ENCODE data around the gene CST6.

CST6 gene

GRCh38 chr11:66050581-66051231, 38.9 kb downstream of the CST6 start:
- H3K4me1 ChIP-seq (ENCODE audit: control insufficient read depth, insufficient read depth, low read length, poor library complexity, severe bottlenecking), result peaks cover 18% of the 10 kb centered on the region
- no peak overlapping the region for H3K4me3 ChIP-seq (ENCODE audit: extremely low read depth, insufficient read depth, low read length, poor library complexity, severe bottlenecking)
- no peaks in the 10 kb centered on the region for H3K9me3 ChIP-seq (ENCODE audit: control insufficient read depth, low read length)
- 71% methylated on average over 2 of the region's 5 CpGs; no CpG with 5 or more reads in 1 of the 2 experiments for WGBS, 2 experiments (ENCODE audit: insufficient coverage in 2 of 2)
- H3K36me3 ChIP-seq (ENCODE audit: control insufficient read depth, insufficient read depth, low read length), result peaks cover 26% of the 10 kb centered on the region
- H3K27ac ChIP-seq (ENCODE audit: low read depth, low read length, severe bottlenecking), result peak overlapping the region; percentile 93

DNA sequence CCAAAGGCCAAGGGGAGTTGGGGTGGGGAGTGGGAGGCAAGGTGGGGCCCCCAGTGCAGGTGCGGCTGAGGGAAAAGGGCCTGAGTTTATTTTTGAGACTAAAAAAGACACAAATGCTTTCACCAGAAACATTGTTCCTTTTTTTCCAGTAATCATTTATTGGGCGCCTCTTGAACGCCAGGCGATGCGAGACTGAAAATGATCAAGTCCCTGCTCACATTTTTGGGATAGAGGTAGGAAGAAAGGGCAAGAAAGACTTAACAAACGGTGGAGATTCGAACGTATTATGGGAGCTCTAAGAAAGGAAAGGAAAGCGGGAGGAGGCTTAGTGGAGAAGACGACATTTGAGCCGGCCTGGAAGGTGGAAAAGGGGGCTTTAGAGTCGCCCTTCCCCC, 39.6 kb downstream of the CST6 start:
- Histone ChIP-seq H3K9me3 (ENCODE audit: control insufficient read depth, low read length) (no peaks in the 10 kb centered on the region), H3K27ac (ENCODE audit: low read depth, low read length, severe bottlenecking) (peak overlapping the region; percentile 93), H3K36me3 (ENCODE audit: control insufficient read depth, insufficient read depth, low read length) (peaks cover 33% of the 10 kb centered on the region), H3K4me3 (ENCODE audit: extremely low read depth, insufficient read depth, low read length, poor library complexity, severe bottlenecking) (peak overlapping the region; percentile 99), H3K4me1 (ENCODE audit: control insufficient read depth, insufficient read depth, low read length, poor library complexity, severe bottlenecking) (peaks cover 18% of the 10 kb centered on the region)
- 6 to 49% methylated on average over 7 to 9 of the region's 12 CpGs for WGBS, 2 experiments (ENCODE audit: insufficient coverage in 2 of 2)

DNA sequence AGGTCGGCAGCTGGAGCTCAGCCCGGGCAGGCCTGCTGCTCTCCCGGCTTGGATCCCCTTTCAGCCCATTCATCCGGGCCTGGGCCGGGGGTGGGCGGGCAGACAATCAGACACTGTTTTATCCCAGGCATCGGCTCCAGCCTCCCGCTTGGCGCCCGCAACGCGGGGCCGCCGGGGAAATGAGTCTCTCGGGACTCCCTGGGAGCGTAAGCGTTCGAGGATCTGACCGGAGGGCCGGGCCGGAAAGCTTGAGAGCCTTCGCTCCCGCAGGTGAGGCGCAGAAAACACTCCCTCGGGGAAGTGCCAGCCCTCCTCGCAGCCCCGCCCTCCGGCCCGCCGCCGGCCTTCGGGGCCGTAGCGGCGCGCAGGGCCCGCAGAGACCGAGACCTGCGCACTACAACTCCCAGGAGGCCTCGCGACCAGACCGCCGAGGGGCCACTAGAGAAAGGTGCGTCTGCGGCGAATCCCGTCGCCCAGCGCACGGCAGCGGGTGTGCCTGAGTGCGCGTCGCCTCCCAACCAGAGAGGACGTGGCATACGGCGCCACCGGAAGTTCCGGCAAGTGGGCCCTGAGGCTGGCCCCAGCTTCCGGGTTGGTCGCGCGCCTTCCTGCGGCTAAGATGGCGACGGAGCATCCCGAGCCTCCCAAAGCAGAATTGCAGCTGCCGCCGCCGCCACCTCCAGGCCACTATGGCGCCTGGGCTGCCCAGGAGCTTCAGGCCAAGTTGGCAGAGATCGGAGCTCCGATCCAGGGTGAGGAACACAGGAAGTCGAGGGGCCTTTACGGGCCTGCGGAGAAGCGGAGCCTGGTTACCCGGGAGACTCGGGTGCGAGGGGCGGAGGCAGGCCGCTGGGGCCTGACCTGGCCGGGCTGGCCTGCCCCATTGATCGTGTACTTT, 40.2 kb downstream of the CST6 start, which contains the start of gene SF3B2:
SF3B2 (plus strand) TSS at position 599 of the 898 bp plus-strand sequence; CDS start at position 620, 21 bp downstream.
- Histone ChIP-seq H3K27ac (ENCODE audit: low read depth, low read length, severe bottlenecking) (peak within 1 kb of the TSS; percentile 93), H3K4me1 (ENCODE audit: control insufficient read depth, insufficient read depth, low read length, poor library complexity, severe bottlenecking) (peaks cover 18% of the 10 kb centered on the region), H3K36me3 (ENCODE audit: control insufficient read depth, insufficient read depth, low read length) (peaks cover 39% of the 10 kb centered on the region), H3K4me3 (ENCODE audit: extremely low read depth, insufficient read depth, low read length, poor library complexity, severe bottlenecking) (peak within 1 kb of the TSS; percentile 99), H3K9me3 (ENCODE audit: control insufficient read depth, low read length) (no peaks in the 10 kb centered on the region)
- WGBS, 2 experiments (ENCODE audit: insufficient coverage in 2 of 2), result 0% methylated on average over 71 to 73 of the region's 84 CpGs

DNA sequence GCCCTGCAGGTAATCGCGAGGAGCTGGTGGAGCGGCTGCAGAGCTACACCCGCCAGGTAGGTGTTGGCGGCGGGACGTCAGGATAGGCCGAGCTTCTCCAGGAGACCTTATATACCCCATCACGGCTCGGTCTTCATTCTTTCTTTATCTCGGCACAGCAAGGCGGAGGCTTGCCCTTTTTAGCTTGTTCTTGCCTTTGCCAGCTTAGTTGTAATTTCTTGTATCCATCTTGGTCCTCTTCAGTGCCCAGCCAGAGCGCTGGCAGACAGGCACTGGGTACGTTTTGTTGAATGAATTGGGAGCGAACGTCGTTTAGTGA, 40.8 kb downstream of the CST6 start:
- Histone ChIP-seq H3K4me3 (ENCODE audit: extremely low read depth, insufficient read depth, low read length, poor library complexity, severe bottlenecking) (peak overlapping the region; percentile 99), H3K9me3 (ENCODE audit: control insufficient read depth, low read length) (no peaks in the 10 kb centered on the region), H3K36me3 (ENCODE audit: control insufficient read depth, insufficient read depth, low read length) (peaks cover 45% of the 10 kb centered on the region), H3K4me1 (ENCODE audit: control insufficient read depth, insufficient read depth, low read length, poor library complexity, severe bottlenecking) (peaks cover 18% of the 10 kb centered on the region), H3K27ac (ENCODE audit: low read depth, low read length, severe bottlenecking) (peak overlapping the region; percentile 93)
- WGBS, 2 experiments (ENCODE audit: insufficient coverage in 2 of 2), result 0% methylated on average over 12 to 16 of the region's 17 CpGs

- 94 to 98% methylated on average over 6 of the region's 7 CpGs for WGBS, 2 experiments (ENCODE audit: insufficient coverage in 2 of 2)
Measured at GRCh38 chr11:66055021-66055420, 43.2 kb downstream of the CST6 start.

DNA sequence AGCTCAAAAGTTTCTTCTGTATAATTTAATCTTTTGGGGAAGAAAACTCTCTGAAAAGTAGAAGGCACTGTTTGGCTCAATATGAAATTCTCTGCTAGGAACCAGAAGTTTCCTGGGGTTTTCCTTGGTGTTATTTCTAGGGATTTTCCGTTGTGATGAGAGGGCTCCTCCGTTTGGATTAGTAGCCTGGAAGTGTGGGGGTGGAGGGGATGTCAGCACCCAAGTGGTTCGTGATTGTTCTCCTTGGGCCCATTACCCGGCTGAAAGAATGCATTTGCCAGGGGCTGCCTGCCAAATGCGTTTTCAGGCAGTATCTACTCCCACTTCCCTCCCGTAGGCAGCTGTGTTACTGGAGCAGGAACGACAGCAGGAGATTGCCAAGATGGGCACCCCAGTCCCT, 44.7 kb downstream of the CST6 start:
- H3K27ac ChIP-seq (ENCODE audit: low read depth, low read length, severe bottlenecking), result no peak overlapping the region
- H3K9me3 ChIP-seq (ENCODE audit: control insufficient read depth, low read length), result no peaks in the 10 kb centered on the region
- peaks cover 8% of the 10 kb centered on the region for H3K4me1 ChIP-seq (ENCODE audit: control insufficient read depth, insufficient read depth, low read length, poor library complexity, severe bottlenecking)
- H3K4me3 ChIP-seq (ENCODE audit: extremely low read depth, insufficient read depth, low read length, poor library complexity, severe bottlenecking), result no peak overlapping the region
- WGBS, 2 experiments (ENCODE audit: insufficient coverage in 2 of 2), result 85 to 88% methylated on average over 5 to 6 of the region's 7 CpGs
- peaks cover 84% of the 10 kb centered on the region for H3K36me3 ChIP-seq (ENCODE audit: control insufficient read depth, insufficient read depth, low read length)

More at GRCh38 chr11:66055021-66055420, 43.2 kb downstream of the CST6 start:
- Histone ChIP-seq H3K4me1 (ENCODE audit: control insufficient read depth, insufficient read depth, low read length, poor library complexity, severe bottlenecking) (peaks cover 18% of the 10 kb centered on the region), H3K27ac (ENCODE audit: low read depth, low read length, severe bottlenecking) (no peak overlapping the region), H3K36me3 (ENCODE audit: control insufficient read depth, insufficient read depth, low read length) (peaks cover 69% of the 10 kb centered on the region), H3K4me3 (ENCODE audit: extremely low read depth, insufficient read depth, low read length, poor library complexity, severe bottlenecking) (no peak overlapping the region), H3K9me3 (ENCODE audit: control insufficient read depth, low read length) (no peaks in the 10 kb centered on the region)

DNA sequence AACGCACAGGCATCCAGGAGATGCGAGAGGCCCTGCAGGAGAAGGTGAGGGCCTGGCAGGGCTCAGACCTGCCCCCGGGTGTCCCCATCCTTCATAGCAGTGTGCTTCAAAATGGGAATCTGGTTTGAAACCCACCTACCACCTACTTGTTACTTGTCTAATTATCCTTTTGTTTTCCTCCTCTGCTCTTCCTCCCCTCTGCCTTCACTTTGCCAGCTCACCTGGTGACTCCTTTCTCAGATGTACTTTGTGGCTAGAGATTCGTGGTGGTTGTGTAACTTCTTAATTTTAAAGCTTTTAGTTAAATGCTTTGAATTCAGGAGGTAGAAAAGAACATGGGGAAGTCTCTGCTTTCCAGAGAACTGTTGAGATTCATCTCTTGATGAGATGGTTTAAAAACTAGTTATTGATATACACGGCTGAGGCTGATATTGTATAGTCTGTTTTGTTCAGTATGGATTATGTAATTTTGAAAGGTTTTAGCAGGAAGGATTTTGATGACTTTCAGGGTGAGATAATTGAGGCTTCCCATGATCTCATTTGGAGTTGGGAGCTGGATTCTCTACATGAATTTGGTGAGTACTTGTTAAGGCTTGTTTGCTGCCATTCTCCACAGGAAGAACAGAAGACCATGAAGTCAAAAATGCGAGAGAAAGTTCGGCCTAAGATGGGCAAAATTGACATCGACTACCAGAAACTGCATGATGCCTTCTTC, 48.3 kb downstream of the CST6 start:
- H3K4me1 ChIP-seq (ENCODE audit: control insufficient read depth, insufficient read depth, low read length, poor library complexity, severe bottlenecking), result no peaks in the 10 kb centered on the region
- H3K36me3 ChIP-seq (ENCODE audit: control insufficient read depth, insufficient read depth, low read length), result peaks cover 98% of the 10 kb centered on the region
- WGBS, 2 experiments (ENCODE audit: insufficient coverage in 2 of 2), result 83 to 84% methylated on average over 8 of the region's 8 CpGs
- H3K4me3 ChIP-seq (ENCODE audit: extremely low read depth, insufficient read depth, low read length, poor library complexity, severe bottlenecking), result no peak overlapping the region
- peaks cover 1% of the 10 kb centered on the region for H3K9me3 ChIP-seq (ENCODE audit: control insufficient read depth, low read length)
- H3K27ac ChIP-seq (ENCODE audit: low read depth, low read length, severe bottlenecking), result no peak overlapping the region

DNA sequence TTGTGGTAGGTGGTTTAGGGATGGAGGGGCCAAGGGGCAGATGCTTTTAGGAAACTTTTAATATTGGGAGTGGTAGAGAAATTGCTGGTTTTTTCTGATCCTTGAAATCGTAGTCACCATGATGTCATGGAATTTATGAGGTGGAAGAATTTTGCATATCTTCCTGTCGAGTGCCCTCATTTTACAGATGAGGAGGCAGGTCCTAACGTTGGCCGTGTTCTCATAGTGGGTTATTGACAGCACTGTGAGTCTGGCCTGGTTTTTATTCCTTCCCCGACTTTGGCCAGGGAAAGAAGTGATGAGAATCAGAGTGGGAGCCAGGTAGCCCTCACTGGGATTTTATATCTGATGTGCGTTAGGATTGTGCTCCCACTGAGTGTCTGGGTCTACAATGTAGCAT, 49.5 kb downstream of the CST6 start:
- Histone ChIP-seq H3K27ac (ENCODE audit: low read depth, low read length, severe bottlenecking) (no peak overlapping the region), H3K9me3 (ENCODE audit: control insufficient read depth, low read length) (peaks cover 3% of the 10 kb centered on the region), H3K4me3 (ENCODE audit: extremely low read depth, insufficient read depth, low read length, poor library complexity, severe bottlenecking) (no peak overlapping the region), H3K4me1 (ENCODE audit: control insufficient read depth, insufficient read depth, low read length, poor library complexity, severe bottlenecking) (no peaks in the 10 kb centered on the region), H3K36me3 (ENCODE audit: control insufficient read depth, insufficient read depth, low read length) (peaks cover 96% of the 10 kb centered on the region)
- 91 to 96% methylated on average over 5 to 6 of the region's 6 CpGs for WGBS, 2 experiments (ENCODE audit: insufficient coverage in 2 of 2)

DNA sequence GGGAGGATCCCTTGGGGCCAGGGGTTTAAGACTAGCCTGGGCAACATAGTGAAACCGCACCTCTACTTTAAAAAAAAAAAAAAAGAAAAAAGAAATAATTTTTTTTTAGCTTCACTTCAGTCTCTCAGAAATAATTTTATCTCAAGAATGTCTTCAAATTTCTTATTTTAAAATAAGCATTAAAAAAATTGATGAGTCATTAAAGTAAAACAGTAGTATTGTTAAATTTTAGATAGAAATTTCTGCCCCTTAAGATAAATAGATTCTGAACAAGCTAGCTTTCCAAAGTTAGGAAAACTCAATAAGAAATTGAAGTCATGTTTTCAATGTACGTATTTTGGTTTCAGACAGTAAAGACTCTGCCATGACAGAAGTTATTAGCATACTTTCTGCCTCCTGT, 50.6 kb downstream of the CST6 start:
- Histone ChIP-seq H3K4me3 (ENCODE audit: extremely low read depth, insufficient read depth, low read length, poor library complexity, severe bottlenecking) (no peak overlapping the region), H3K27ac (ENCODE audit: low read depth, low read length, severe bottlenecking) (no peak overlapping the region), H3K36me3 (ENCODE audit: control insufficient read depth, insufficient read depth, low read length) (peaks cover 96% of the 10 kb centered on the region), H3K4me1 (ENCODE audit: control insufficient read depth, insufficient read depth, low read length, poor library complexity, severe bottlenecking) (no peaks in the 10 kb centered on the region), H3K9me3 (ENCODE audit: control insufficient read depth, low read length) (peaks cover 3% of the 10 kb centered on the region)
- 91% methylated on average over 1 of the region's 2 CpGs; no CpG with 5 or more reads in 1 of the 2 experiments for WGBS, 2 experiments (ENCODE audit: insufficient coverage in 2 of 2)
